SU-DHL-6 (cell line): ENCODE results near the gene MGAT5.

Experiments used
- H2AFZ ChIP-seq: fragments of 200-600 bp; sonication (generic); 2 replicates; pipeline ENCODE4 v1.6.1; 2014; ENCODE audit warnings: low read depth, mild to moderate bottlenecking, moderate library complexity, mixed read lengths, antibody characterized with exemption, low read length; ENCODE audit not compliant: severe bottlenecking
- H3F3A ChIP-seq: fragments of 200-600 bp; shearing (Covaris generic); 2 replicates; pipeline ENCODE4 v1.6.0; 2016; ENCODE audit warnings: antibody characterized with exemption, mild to moderate bottlenecking; ENCODE audit not compliant: insufficient read depth
- H3K27ac ChIP-seq: fragments of 200-600 bp; sonication (generic); 2 replicates; pipeline ENCODE4 v1.5.1; 2016; ENCODE audit warnings: low read depth, mild to moderate bottlenecking, low read length, moderate library complexity, mixed read lengths
- H3K27me3 ChIP-seq: fragments of 200-600 bp; sonication (generic), shearing (Covaris generic); 2 replicates; pipeline ENCODE4 v1.6.0; 2014; ENCODE audit warnings: mild to moderate bottlenecking, low read length
- H3K36me3 ChIP-seq: fragments of 200-600 bp; sonication (generic); 2 replicates; pipeline ENCODE4 v1.6.1; 2014; ENCODE audit warnings: mild to moderate bottlenecking, low read length, mixed read lengths
- H3K4me2 ChIP-seq: fragments of 300-600, 200-600 bp; shearing (Covaris generic), sonication (generic); 2 replicates; pipeline ENCODE4 v1.6.0; 2014; ENCODE audit warnings: low read length, low read depth, mild to moderate bottlenecking; ENCODE audit not compliant: poor library complexity, severe bottlenecking
- H3K4me3 ChIP-seq: fragments of 200-600 bp; sonication (generic); 2 replicates; pipeline ENCODE4 v1.5.1; 2014; ENCODE audit warnings: antibody characterized with exemption, low read length, mild to moderate bottlenecking, mixed read lengths; ENCODE audit not compliant: insufficient read depth, poor library complexity, severe bottlenecking
- H3K79me2 ChIP-seq: fragments of 200-600 bp; sonication (generic); 2 replicates; pipeline ENCODE4 v1.6.1; 2014; ENCODE audit warnings: mild to moderate bottlenecking, low read length, moderate library complexity; ENCODE audit not compliant: insufficient read depth
- H3K9ac ChIP-seq: fragments of 200-600 bp; sonication (generic); 2 replicates; pipeline ENCODE4 v1.7.0; 2014; ENCODE audit warnings: mild to moderate bottlenecking, low read length
- H3K9me2 ChIP-seq: fragments of 200-600 bp; sonication (generic); replicated peaks from 2 replicates; pipeline ENCODE4 v1.6.1; 2014; ENCODE audit warnings: low read length; ENCODE audit not compliant: insufficient read depth
- H3K9me3 ChIP-seq: fragments of 200-600 bp; sonication (generic); 2 replicates; pipeline ENCODE4 v1.6.1; 2014; ENCODE audit warnings: low read length, mixed read lengths; ENCODE audit not compliant: insufficient read depth
- H4K20me1 ChIP-seq: fragments of 200-600 bp; sonication (generic); 2 replicates; pipeline ENCODE4 v1.6.1; 2014; ENCODE audit warnings: low read depth, mild to moderate bottlenecking, antibody characterized with exemption, low read length, moderate library complexity, mixed read lengths
- CTCF ChIP-seq: fragments of 200-600 bp; sonication (generic); IDR thresholded peaks from one replicate; pipeline ENCODE4 v1.5.1; 2017; ENCODE audit warnings: antibody characterized with exemption, mild to moderate bottlenecking, low read length, moderate library complexity; ENCODE audit not compliant: insufficient read depth, poor library complexity, severe bottlenecking
- EZH2phosphoT487 ChIP-seq: fragments of 200-600 bp; sonication (generic), shearing (Covaris generic); conservative IDR thresholded peaks from 2 replicates; pipeline ENCODE4 v1.6.1; 2018; ENCODE audit warnings: mild to moderate bottlenecking, antibody characterized with exemption, low read length, moderate library complexity, mixed read lengths

MGAT5 gene

GRCh38 chr2:134462275-134462674 is 208.4 kb downstream of the MGAT5 start:
- H2AFZ ChIP-seq: no peak overlapping the region
- H3K4me2 ChIP-seq: no peak overlapping the region
- H3K79me2 ChIP-seq: no peaks in the 10 kb centered on the region
- H3K9ac ChIP-seq: no peak overlapping the region
- no peaks in the 10 kb centered on the region for H3K27me3 ChIP-seq
- no peaks in the 10 kb centered on the region for H4K20me1 ChIP-seq
- H3F3A ChIP-seq: no peaks in the 10 kb centered on the region
- no peaks in the 10 kb centered on the region for H3K36me3 ChIP-seq
- no peaks in the 10 kb centered on the region for H3K9me2 ChIP-seq
- H3K4me3 ChIP-seq: no peak overlapping the region
- TF ChIP-seq CTCF (no peak), EZH2phosphoT487 (no peak)
- no peak overlapping the region for H3K27ac ChIP-seq
- H3K9me3 ChIP-seq: no peaks in the 10 kb centered on the region

GRCh38 chr2:134462791-134463698 is 209.2 kb downstream of the MGAT5 start:
- Histone ChIP-seq H3K9ac (no peak overlapping the region), H2AFZ (no peak overlapping the region), H3K9me2 (no peaks in the 10 kb centered on the region), H3K4me3 (no peak overlapping the region), H3K36me3 (no peaks in the 10 kb centered on the region), H3K27me3 (no peaks in the 10 kb centered on the region), H4K20me1 (no peaks in the 10 kb centered on the region), H3K27ac (no peak overlapping the region), H3K79me2 (no peaks in the 10 kb centered on the region), H3F3A (no peaks in the 10 kb centered on the region), H3K9me3 (no peaks in the 10 kb centered on the region), H3K4me2 (no peak overlapping the region)
- no peak for TF ChIP-seq EZH2phosphoT487
- TF ChIP-seq CTCF: no peak

GRCh38 chr2:134463699-134464022 is 209.8 kb downstream of the MGAT5 start:
- no peak for TF ChIP-seq EZH2phosphoT487
- no peak for TF ChIP-seq CTCF
- no peak overlapping the region for H3K27ac ChIP-seq
- H3K4me2 ChIP-seq: no peak overlapping the region
- no peaks in the 10 kb centered on the region for H3K27me3 ChIP-seq
- no peaks in the 10 kb centered on the region for H4K20me1 ChIP-seq
- H3F3A ChIP-seq: no peaks in the 10 kb centered on the region
- no peaks in the 10 kb centered on the region for H3K36me3 ChIP-seq
- H3K9ac ChIP-seq: no peak overlapping the region
- no peak overlapping the region for H2AFZ ChIP-seq
- H3K9me2 ChIP-seq: no peaks in the 10 kb centered on the region
- no peaks in the 10 kb centered on the region for H3K9me3 ChIP-seq
- no peaks in the 10 kb centered on the region for H3K79me2 ChIP-seq
- H3K4me3 ChIP-seq: no peak overlapping the region
